ENCODE data around the gene FAM131B.

- TF ChIP-seq CEBPB (IDR thresholded peaks at IDR 0.05) (no peak), TAF1 (IDR thresholded peaks at IDR 0.05; ENCODE audit: low read depth) (no peak), EGR1 (IDR thresholded peaks at IDR 0.05) (0 out of 2 replicates have a peak, but pooled peaks have one; percentile 11), EP300 (IDR thresholded peaks at IDR 0.05; ENCODE audit: borderline replicate concordance) (no peak), MAX (IDR thresholded peaks at IDR 0.05) (no peak; the same call in 1 of the 2 replicates), FOXM1 (IDR thresholded peaks at IDR 0.05; ENCODE audit: borderline replicate concordance, low read depth) (no peak), ZBTB7A (IDR thresholded peaks at IDR 0.05; ENCODE audit: low read depth) (peak; percentile 25; the same call in 1 of the 2 replicates), TEAD4 (IDR thresholded peaks at IDR 0.05) (no peak), TCF12 (IDR thresholded peaks at IDR 0.05; ENCODE audit: low read depth) (no peak), YY1 (IDR thresholded peaks at IDR 0.05; ENCODE audit: low read depth) (no peak), CREB1 (IDR thresholded peaks at IDR 0.05; ENCODE audit: low read depth) (no peak), RAD21 (IDR thresholded peaks at IDR 0.05; ENCODE audit: low read depth) (no peak), NFIC (IDR thresholded peaks at IDR 0.05) (no peak)
- TF ChIP-seq, protein P1, sequence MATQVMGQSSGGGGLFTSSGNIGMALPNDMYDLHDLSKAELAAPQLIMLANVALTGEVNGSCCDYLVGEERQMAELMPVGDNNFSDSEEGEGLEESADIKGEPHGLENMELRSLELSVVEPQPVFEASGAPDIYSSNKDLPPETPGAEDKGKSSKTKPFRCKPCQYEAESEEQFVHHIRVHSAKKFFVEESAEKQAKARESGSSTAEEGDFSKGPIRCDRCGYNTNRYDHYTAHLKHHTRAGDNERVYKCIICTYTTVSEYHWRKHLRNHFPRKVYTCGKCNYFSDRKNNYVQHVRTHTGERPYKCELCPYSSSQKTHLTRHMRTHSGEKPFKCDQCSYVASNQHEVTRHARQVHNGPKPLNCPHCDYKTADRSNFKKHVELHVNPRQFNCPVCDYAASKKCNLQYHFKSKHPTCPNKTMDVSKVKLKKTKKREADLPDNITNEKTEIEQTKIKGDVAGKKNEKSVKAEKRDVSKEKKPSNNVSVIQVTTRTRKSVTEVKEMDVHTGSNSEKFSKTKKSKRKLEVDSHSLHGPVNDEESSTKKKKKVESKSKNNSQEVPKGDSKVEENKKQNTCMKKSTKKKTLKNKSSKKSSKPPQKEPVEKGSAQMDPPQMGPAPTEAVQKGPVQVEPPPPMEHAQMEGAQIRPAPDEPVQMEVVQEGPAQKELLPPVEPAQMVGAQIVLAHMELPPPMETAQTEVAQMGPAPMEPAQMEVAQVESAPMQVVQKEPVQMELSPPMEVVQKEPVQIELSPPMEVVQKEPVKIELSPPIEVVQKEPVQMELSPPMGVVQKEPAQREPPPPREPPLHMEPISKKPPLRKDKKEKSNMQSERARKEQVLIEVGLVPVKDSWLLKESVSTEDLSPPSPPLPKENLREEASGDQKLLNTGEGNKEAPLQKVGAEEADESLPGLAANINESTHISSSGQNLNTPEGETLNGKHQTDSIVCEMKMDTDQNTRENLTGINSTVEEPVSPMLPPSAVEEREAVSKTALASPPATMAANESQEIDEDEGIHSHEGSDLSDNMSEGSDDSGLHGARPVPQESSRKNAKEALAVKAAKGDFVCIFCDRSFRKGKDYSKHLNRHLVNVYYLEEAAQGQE (IDR thresholded peaks at IDR 0.05; ENCODE audit: low read depth) = no peak
Observed at GRCh38 chr7:143361552-143362130, 872 bp downstream of the FAM131B start.
